Activated CD8-positive, alpha-beta T cell treated with anti-CD3 and anti-CD28 coated beads, Interleukin-2, amount 10 ng/mL, durations not matched to agents 7 days and 5 days (primary cell): Measurements from ENCODE around the gene SMYD3. TPM values are rescaled to one million over a fixed set of nuclear protein-coding genes. Genes with fewer than 3 reads are reported as not detected.

Source experiments
- ATAC-seq: fragments of 150-1000 bp; cut with Tn5 transposase; one replicate; pipeline ENCODE4 v1.10.0; 2021; ENCODE audit warnings: moderate library complexity
- CTCF ChIA-PET: fragments of 350-600 bp; sonication (Branson Sonifier 250); formaldehyde crosslinking; loops from one replicate; lab custom pipeline; 2021; ENCODE audit warnings: antibody characterized with exemption; lab: Charles Lee
- POLR2A ChIA-PET: fragments of 350-600 bp; sonication (Branson Sonifier 250); formaldehyde crosslinking; loops from one replicate; lab custom pipeline; 2021; ENCODE audit warnings: antibody characterized with exemption; lab: Charles Lee
- DNase-seq: peaks from one replicate; pipeline ENCODE4 v3.0.0-alpha.2; 2020
- H3K27ac Mint-ChIP-seq: one replicate; pipeline ENCODE4 v1.8.0; 2021; ENCODE audit warnings: mild to moderate bottlenecking, mixed read lengths
- H3K27me3 Mint-ChIP-seq: one replicate; pipeline ENCODE4 v1.8.0; 2021; ENCODE audit warnings: low read depth, mixed read lengths
- H3K36me3 Mint-ChIP-seq: one replicate; pipeline ENCODE4 v1.8.0; 2021; ENCODE audit warnings: low read depth, mixed read lengths
- H3K4me1 Mint-ChIP-seq: one replicate; pipeline ENCODE4 v1.8.0; 2021; ENCODE audit warnings: low read depth, mixed read lengths
- H3K4me3 Mint-ChIP-seq: one replicate; pipeline ENCODE4 v1.8.0; 2021; ENCODE audit warnings: mild to moderate bottlenecking, mixed read lengths
- H3K9me3 Mint-ChIP-seq: one replicate; pipeline ENCODE4 v1.8.0; 2022; ENCODE audit warnings: mixed read lengths; ENCODE audit not compliant: insufficient read depth
- total RNA-seq, 2 experiments: library from RNA; stranded (reverse); gene quantifications; one replicate each; pipeline ENCODE4 v1.2.3, GENCODE V29; 2021

SMYD3 gene
- total RNA-seq, 2 experiments from 2014 or later, result 22.7 to 23.2 TPM

GRCh38 chr1:245704341-245704740, 802.7 kb downstream of the SMYD3 start:
- Mint-ChIP-seq H3K27ac (no peak overlapping the region), H3K4me3 (no peak overlapping the region), H3K36me3 (no peaks in the 10 kb centered on the region), H3K9me3 (no peaks in the 10 kb centered on the region), H3K27me3 (no peaks in the 10 kb centered on the region), H3K4me1 (no peaks in the 10 kb centered on the region)
- CTCF ChIA-PET, result no interaction called here
- DNase-seq, result no peak
- POLR2A ChIA-PET, result interaction anchor here (0.5 kb wide), 1 partner anchor 318 kb away, joined by 3 read pairs; no protein-coding TSS in a partner anchor
- no peak for ATAC-seq

GRCh38 chr1:245702346-245702745, 804.7 kb downstream of the SMYD3 start:
- DNase-seq, result no peak
- POLR2A ChIA-PET, result no interaction called here
- Mint-ChIP-seq H3K36me3 (no peaks in the 10 kb centered on the region), H3K4me1 (no peaks in the 10 kb centered on the region), H3K4me3 (no peak overlapping the region), H3K27me3 (no peaks in the 10 kb centered on the region), H3K9me3 (no peaks in the 10 kb centered on the region), H3K27ac (no peak overlapping the region)
- no peak for ATAC-seq
- CTCF ChIA-PET, result no interaction called here

GRCh38 chr1:245701631-245702030, 805.4 kb downstream of the SMYD3 start:
- CTCF ChIA-PET, result no interaction called here
- DNase-seq, result no peak
- H3K27ac Mint-ChIP-seq, result no peak overlapping the region
- POLR2A ChIA-PET, result no interaction called here
- no peaks in the 10 kb centered on the region for H3K4me1 Mint-ChIP-seq
- no peak overlapping the region for H3K4me3 Mint-ChIP-seq
- no peaks in the 10 kb centered on the region for H3K36me3 Mint-ChIP-seq
- H3K27me3 Mint-ChIP-seq, result no peaks in the 10 kb centered on the region
- ATAC-seq, result no peak
- no peaks in the 10 kb centered on the region for H3K9me3 Mint-ChIP-seq

GRCh38 chr1:245700631-245701030, 806.4 kb downstream of the SMYD3 start:
- H3K9me3 Mint-ChIP-seq, result no peaks in the 10 kb centered on the region
- no peaks in the 10 kb centered on the region for H3K36me3 Mint-ChIP-seq
- no peaks in the 10 kb centered on the region for H3K27me3 Mint-ChIP-seq
- DNase-seq (no peak), ATAC-seq (no peak)
- ChIA-PET POLR2A (no interaction called here), CTCF (no interaction called here)
- H3K27ac Mint-ChIP-seq, result no peak overlapping the region
- H3K4me1 Mint-ChIP-seq, result no peaks in the 10 kb centered on the region
- H3K4me3 Mint-ChIP-seq, result no peak overlapping the region

Other genes starting within 250 kb of the SMYD3 start
- 10 to 100 TPM; 10.4 to 12.3 TPM for gene TFB2M, start 59.0 kb upstream of the SMYD3 start, total RNA-seq
- gene CNST, start 59.2 kb upstream of the SMYD3 start, total RNA-seq, result 10 to 100 TPM; 26.9 to 30.4 TPM
- gene SCCPDH, start 217.1 kb upstream of the SMYD3 start, total RNA-seq, result 10 to 100 TPM; 18.5 to 19.6 TPM